Right kidney (tissue), 9 donors: ENCODE results near the gene MDH1B.
A peak's percentile ranks its signal among the peaks of the same experiment; 100 is the strongest.
"Not testable (repeated sequence)": the region's sequence is repeated elsewhere in the genome, so short reads cannot be mapped to it uniquely, and the experiment has no call there.

ENCODE experiments used
- DNase-seq: peaks from one replicate; pipeline ENCODE4 v3.0.0-alpha.2; 2016
- long read RNA-seq, 8 donors: transcript quantifications; one replicate each; lab custom pipeline, GENCODE V29; 2026

MDH1B gene
- long read RNA-seq, donor 1, partial matches to known transcripts: 0 of 1 reads
- long read RNA-seq, donor 1, other reads (novel, unspliced or antisense): 0 of 1 reads
- long read RNA-seq, donor 2: 0 reads
- long read RNA-seq, donor 3, partial matches to known transcripts: 0 of 1 reads
- long read RNA-seq, donor 3, other reads (novel, unspliced or antisense): 0 of 1 reads
- long read RNA-seq, donor 4: 0 reads
- long read RNA-seq, donor 5, partial matches to known transcripts: 0 of 1 reads
- long read RNA-seq, donor 5, other reads (novel, unspliced or antisense): 0 of 1 reads
- long read RNA-seq, donor 6, partial matches to known transcripts: 0 of 2 reads
- long read RNA-seq, donor 6, other reads (novel, unspliced or antisense): 0 of 2 reads
- long read RNA-seq, donor 7, partial matches to known transcripts: 0 of 1 reads
- long read RNA-seq, donor 7, other reads (novel, unspliced or antisense): 0 of 1 reads
- long read RNA-seq, donor 8, partial matches to known transcripts: 0 of 2 reads
- long read RNA-seq, donor 8, other reads (novel, unspliced or antisense): 0 of 2 reads

GRCh38 chr2:206765242-206766056 is at the start of gene MDH1B, which contains the start of gene FASTKD2:
Gene MDH1B, minus strand, starts transcription at chr2:206765328. Its CDS starts 57 bp downstream, at chr2:206765271.
Gene FASTKD2, plus strand, starts transcription at chr2:206765606. Its CDS starts 1,088 bp downstream, at chr2:206766694.
- DNase-seq: peak; percentile 96

- DNase-seq: no peak
Observed at GRCh38 chr2:206814498-206814897, 49.4 kb upstream of the MDH1B start.

GRCh38 chr2:206812471-206812870 is 47.3 kb upstream of the MDH1B start:
- DNase-seq: not testable (repeated sequence)

- DNase-seq: not testable (repeated sequence)
Observed at GRCh38 chr2:206807624-206808023, 42.5 kb upstream of the MDH1B start.

GRCh38 chr2:206805887-206806607 is 40.9 kb upstream of the MDH1B start:
- DNase-seq: no peak

- DNase-seq: no peak
Observed at GRCh38 chr2:206804326-206804725, 39.2 kb upstream of the MDH1B start.

- DNase-seq: no peak
Observed at GRCh38 chr2:206802654-206803514, 37.8 kb upstream of the MDH1B start.

- no peak for DNase-seq
Observed at GRCh38 chr2:206801418-206802189, 36.5 kb upstream of the MDH1B start.

- DNase-seq: peak; percentile 34
Observed at GRCh38 chr2:206800506-206801417, 35.6 kb upstream of the MDH1B start.

- DNase-seq: no peak
Observed at GRCh38 chr2:206799083-206799482, 34.0 kb upstream of the MDH1B start.

- DNase-seq: no peak
Observed at GRCh38 chr2:206798000-206798399, 32.9 kb upstream of the MDH1B start.

- no peak for DNase-seq
Observed at GRCh38 chr2:206797376-206797775, 32.2 kb upstream of the MDH1B start.

GRCh38 chr2:206792645-206793044 is 27.5 kb upstream of the MDH1B start:
- no peak for DNase-seq

GRCh38 chr2:206790311-206790935 is 25.3 kb upstream of the MDH1B start:
- DNase-seq: no peak

GRCh38 chr2:206784559-206785353 is 19.6 kb upstream of the MDH1B start:
- DNase-seq: no peak

- DNase-seq: no peak
Observed at GRCh38 chr2:206783718-206784117, 18.6 kb upstream of the MDH1B start.

GRCh38 chr2:206780671-206781070 is 15.5 kb upstream of the MDH1B start:
- DNase-seq: no peak

GRCh38 chr2:206776432-206776831 is 11.3 kb upstream of the MDH1B start:
- DNase-seq: no peak
